HG03095 (cell line): ENCODE measurements around the gene WDR89.
"Not testable (repeated sequence)": the region's sequence is repeated elsewhere in the genome, so short reads cannot be mapped to it uniquely, and the experiment has no call there.

Experiments used
- ATAC-seq: cut with Tn5 transposase; IDR thresholded peaks from one replicate; pipeline ENCODE4 v1.9.1; 2021; ENCODE audit warnings: moderate library complexity; ENCODE audit not compliant: unreplicated experiment

Gene WDR89

DNA sequence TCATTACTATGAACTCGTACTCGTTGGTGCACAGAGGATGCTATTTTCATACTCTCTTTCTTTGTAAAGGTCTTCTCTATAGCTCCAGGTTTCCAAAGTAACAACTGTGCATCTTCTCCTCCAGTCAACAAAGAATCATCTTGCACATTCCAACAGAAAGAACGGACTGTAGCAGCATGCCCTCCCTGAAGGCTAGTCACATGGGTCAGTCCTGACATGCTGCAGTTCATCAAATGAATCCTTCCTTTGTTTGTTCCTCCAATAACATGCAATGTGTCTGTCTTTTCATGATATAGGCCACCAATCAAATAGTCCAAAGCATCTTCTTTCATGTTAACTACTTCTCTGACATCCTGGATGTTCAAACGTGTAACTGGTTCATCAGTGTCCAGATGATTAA is 42.9 kb downstream of the WDR89 start:
- ATAC-seq, result no peak

DNA sequence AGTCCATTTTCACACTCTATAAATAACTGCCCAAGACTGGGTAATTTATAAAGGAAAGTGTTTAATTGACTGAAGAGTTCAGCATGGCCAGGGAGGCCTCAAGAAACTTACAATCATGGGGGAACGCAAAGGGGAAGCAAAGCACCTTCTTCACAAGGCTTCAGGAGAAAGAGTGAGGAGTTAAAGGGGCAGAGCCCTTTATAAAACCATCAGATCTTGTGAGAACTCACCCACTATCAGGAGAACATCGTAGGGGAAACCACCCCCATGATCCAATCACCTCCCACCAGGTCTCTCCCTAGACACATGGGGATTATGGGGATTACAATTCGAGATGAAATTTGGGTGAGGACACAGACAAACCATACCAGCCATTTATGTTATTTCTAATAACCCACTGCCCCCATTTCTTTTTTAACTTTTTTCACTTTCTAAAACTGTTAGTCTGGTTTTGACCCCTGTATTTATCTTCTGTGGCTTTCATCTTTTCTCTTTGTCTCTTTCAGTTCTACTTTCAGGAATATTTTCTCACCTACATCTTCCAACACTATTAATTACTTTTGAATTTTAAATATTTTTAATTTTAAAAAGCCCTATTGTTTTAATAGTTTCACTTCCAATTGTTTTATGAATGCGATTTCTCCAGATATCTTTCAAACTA is 44.5 kb downstream of the WDR89 start:
- no peak for ATAC-seq

- no peak for ATAC-seq
Observed at GRCh38 chr14:63594455-63595372, 47.0 kb downstream of the WDR89 start.

GRCh38 chr14:63583046-63583445 is 58.6 kb downstream of the WDR89 start:
- ATAC-seq, result not testable (repeated sequence)

DNA sequence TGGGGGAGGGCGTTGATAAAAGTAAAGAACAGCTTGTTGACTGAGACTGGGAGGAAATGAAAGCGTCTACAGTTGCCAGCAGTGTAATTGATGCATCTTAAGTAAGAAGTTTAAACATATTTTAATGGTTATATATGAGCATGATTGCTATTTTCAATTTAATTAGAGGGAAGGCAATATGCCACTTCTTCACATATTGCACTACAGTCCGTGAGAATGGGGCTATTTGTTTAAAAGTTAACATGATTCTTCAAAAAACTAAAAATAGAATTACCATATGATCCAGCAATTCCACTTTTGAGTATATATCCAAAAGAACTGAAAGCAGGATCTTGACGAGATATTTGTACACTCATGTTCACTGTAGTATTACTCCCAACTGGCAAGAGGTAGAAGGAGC is 60.2 kb downstream of the WDR89 start:
- no peak for ATAC-seq

DNA sequence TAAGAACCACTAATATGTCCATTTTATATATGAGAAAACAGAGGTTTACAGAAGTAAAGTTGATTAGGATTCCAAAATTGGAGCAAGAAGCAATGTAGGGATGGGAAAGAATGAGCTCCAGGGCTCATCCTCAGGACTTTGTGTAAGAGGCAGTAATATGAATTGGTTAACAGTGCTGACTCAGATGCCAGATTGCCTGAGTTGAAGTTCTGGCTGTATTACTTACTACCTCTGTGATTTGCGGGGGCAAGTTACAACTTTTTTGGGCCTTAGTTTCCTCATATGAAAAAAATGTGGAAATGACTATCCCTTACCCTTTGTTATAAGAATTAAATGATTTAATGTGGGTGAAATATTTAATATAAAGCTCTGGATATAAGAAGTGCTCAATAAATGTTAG is 63.4 kb downstream of the WDR89 start:
- ATAC-seq, result no peak

- ATAC-seq, result no peak
Observed at GRCh38 chr14:63573581-63573980, 68.1 kb downstream of the WDR89 start.

DNA sequence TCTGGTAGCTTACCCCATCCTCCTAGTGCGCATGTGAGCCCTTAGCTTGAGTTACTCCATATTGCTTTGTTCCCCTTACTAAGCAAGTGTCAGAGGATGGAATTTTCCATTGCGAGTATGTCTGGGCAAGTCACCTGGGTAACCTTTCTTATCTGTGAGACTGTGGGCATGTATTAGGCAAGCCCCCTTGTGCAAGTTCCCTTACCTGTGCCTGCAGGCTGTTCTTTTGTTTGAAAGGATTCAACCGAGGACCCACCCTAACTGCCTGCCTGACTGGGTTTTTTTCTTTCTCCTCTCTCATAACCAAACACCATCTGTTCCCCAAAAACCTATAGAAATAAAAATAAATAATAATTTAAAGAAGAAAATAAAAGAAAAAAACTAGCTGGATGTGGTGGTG is 76.2 kb downstream of the WDR89 start:
- no peak for ATAC-seq

DNA sequence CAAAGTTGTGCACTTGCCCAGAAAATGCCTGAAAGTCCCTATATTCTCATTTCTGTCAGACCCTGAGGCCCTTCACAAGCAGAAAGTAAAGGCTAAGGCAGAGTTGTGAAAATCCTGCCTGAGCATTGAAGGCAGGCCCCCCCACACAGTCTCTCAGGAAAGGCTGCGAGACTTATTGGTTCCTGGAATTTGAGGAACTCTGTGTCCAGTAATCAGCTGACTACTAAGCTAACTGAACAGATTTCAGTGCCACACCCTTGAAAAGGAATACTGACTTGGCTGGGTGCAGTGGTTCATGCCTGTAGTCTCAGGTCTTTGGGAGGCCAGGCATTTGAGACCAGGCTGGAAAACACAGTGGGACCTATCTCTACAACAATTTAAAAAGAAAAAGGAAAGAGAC is 77.4 kb downstream of the WDR89 start:
- no peak for ATAC-seq

DNA sequence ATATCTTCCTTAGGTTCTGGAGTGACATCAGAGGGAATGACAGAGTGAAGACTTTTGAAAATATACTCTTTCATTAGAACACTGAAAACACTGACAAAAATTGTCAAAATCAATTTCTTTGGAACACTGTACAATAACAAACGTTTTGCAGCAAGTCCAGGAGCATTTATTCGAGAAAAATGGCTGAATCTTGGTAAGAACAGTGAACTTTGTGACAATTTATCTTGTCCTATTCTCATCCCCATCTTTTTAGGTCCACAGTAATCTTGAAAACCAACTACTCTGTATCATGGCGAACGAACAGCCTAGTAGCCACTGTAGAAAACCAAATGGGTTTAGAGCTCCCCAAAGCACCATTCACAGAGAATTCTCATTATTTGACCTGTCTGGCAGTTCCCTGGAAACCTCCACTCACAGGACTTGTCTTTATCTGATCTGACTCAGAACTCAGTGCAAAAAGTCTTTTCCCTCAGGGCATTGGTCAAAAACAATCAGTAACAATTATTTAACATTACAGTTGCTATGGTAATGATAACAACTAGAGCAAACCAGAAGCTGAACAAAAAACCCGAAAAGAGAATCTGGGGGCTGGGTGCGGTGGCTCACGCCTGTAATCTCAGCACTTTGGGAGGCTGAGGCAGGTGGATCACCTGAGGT is 78.2 kb downstream of the WDR89 start:
- no peak for ATAC-seq

DNA sequence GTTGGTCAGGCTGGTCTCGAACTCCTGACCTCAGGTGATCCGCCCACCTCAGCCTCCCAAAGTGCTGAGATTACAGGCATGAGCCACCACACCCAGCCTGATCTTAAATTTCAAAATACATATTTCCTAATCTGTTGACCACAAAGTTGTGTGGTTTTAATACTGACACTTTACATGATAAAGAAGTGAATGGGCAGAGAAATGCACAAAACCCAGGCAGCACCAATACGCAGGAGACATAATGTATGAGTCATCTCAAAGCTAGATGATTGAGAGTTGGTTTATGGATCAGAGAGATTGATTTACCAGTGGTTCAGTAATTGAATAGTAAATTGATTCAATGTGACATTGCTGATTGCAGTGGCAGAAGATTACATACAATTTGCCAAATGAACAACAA is 79.3 kb downstream of the WDR89 start:
- no peak for ATAC-seq

DNA sequence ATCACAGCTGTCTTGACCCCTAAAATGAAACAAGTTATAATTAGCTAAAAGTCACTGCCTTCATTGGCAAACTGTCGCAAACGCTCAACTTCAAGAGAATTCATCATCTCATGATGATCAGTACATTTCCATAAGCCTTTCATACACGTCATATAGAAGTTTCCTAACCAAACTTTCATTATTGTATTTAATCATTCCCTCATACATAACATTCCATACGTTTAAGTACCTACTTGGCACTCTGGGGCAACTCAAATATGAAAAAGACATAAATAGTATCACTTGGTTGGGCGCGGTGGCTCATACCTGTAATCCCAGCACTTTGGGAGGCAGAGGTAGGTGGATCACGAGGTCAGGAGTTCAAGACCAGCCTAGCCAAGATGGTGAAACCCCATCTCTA is 86.1 kb downstream of the WDR89 start:
- ATAC-seq, result no peak

DNA sequence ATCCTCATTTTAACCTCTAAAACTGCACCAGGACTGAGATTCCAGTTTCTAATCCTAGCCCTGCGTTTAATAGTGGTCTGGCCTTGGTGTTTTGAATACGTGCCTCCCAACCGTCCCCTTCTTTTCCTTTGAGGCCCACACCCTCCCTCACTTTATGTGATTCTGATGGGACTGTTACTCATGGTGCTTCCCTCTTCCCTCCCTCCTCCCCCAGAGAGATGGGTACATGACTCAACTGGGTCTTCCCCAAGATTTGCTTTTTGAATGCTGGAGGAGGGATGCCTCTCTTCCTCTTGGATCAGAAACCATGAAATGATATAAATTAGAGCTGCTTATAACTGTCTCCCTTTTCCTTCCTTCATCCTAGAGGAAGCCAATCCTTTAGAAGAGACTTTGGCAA is 90.3 kb downstream of the WDR89 start:
- no peak for ATAC-seq

DNA sequence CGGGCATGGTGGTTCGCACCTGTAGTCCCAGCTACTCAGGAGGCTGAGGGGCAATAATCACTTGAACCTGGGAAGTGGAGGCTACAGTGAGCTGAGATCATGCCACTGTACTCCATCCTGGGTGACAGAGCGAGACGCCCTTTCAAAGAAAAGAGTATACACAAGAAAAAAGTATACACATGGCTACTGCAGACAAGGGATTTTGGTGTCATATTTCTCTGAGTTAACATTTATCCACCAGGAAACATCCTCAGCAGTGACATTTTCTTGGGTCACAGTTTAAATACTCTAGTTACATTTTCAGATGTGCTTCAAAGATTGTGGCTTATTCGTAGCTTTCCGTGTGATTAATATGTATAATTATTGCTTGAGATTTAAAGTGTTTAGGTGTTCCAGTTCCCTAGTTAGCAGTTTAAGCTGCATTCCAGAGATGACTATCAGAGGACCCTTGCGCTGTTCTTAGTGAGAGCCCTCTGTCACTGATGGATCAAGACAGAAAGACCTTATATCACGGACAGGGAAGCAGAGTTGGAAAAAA is 93.8 kb downstream of the WDR89 start:
- ATAC-seq, result no peak
